CD4-positive, alpha-beta T cell treated with Interleukin-21 for 1 hour (primary cell): ENCODE data around the gene LRRC51.

Source experiments
- DNase-seq: peaks from one replicate; pipeline ENCODE4 v3.0.0-alpha.2; 2020

The LRRC51 gene

GRCh38 chr11:72080326-72081183, at the start of gene LRRC51, which contains the start of gene NUMA1:
LRRC51 (plus strand) TSS chr11:72080850; CDS start chr11:72089084, 8,234 bp downstream.
NUMA1 (minus strand) TSS chr11:72080542; CDS start chr11:72035943, 44,599 bp downstream.
- DNase-seq = peak; percentile 100

GRCh38 chr11:72036687-72037086, 44.0 kb upstream of the LRRC51 start:
- no peak for DNase-seq

- DNase-seq = no peak
Observed at GRCh38 chr11:72037554-72038311, 42.9 kb upstream of the LRRC51 start.

- DNase-seq = no peak
Observed at GRCh38 chr11:72038491-72038890, 42.2 kb upstream of the LRRC51 start.

- no peak for DNase-seq
Observed at GRCh38 chr11:72039031-72039855, 41.4 kb upstream of the LRRC51 start.

- DNase-seq = peak; percentile 19
Observed at GRCh38 chr11:72039856-72040401, 40.7 kb upstream of the LRRC51 start.

- DNase-seq = peak; percentile 82
Observed at GRCh38 chr11:72040491-72041363, 39.9 kb upstream of the LRRC51 start.

- DNase-seq = peak; percentile 50
Observed at GRCh38 chr11:72041364-72042063, 39.1 kb upstream of the LRRC51 start.

GRCh38 chr11:72042064-72042745, 38.4 kb upstream of the LRRC51 start:
- no peak for DNase-seq

GRCh38 chr11:72045849-72046248, 34.8 kb upstream of the LRRC51 start:
- no peak for DNase-seq

- DNase-seq = no peak
Observed at GRCh38 chr11:72048766-72049460, 31.7 kb upstream of the LRRC51 start.

- no peak for DNase-seq
Observed at GRCh38 chr11:72058416-72059034, 22.1 kb upstream of the LRRC51 start.

GRCh38 chr11:72061739-72062396, 18.8 kb upstream of the LRRC51 start:
- no peak for DNase-seq

- DNase-seq = no peak
Observed at GRCh38 chr11:72066855-72067254, 13.8 kb upstream of the LRRC51 start.

GRCh38 chr11:72067266-72067665, 13.4 kb upstream of the LRRC51 start:
- DNase-seq = no peak

GRCh38 chr11:72067676-72068075, 13.0 kb upstream of the LRRC51 start:
- no peak for DNase-seq

- no peak for DNase-seq
Observed at GRCh38 chr11:72069200-72069599, 11.4 kb upstream of the LRRC51 start.

GRCh38 chr11:72069787-72070251, 10.8 kb upstream of the LRRC51 start:
- peak; percentile 13 for DNase-seq

- no peak for DNase-seq
Observed at GRCh38 chr11:72070491-72070890, 10.2 kb upstream of the LRRC51 start.
